Transverse colon (tissue), 4 donors: ENCODE data around the gene GSK3B.

Experiments
- EP300 ChIP-seq: sonication (generic); formaldehyde crosslinking; IDR thresholded peaks from one replicate; pipeline ENCODE4 v1.6.1; 2017; ENCODE audit warnings: antibody characterized with exemption, low read depth
- POLR2A ChIP-seq: fragments of 450-650 bp; IDR thresholded peaks from one replicate; pipeline ENCODE4 v1.6.1; 2016; ENCODE audit warnings: antibody characterized with exemption, mild to moderate bottlenecking, moderate library complexity
- POLR2AphosphoS5 ChIP-seq, 3 donors: sonication (generic); formaldehyde crosslinking; IDR thresholded peaks; one replicate each; pipeline ENCODE4 v1.6.1; 2016; ENCODE audit warnings: antibody characterized with exemption in 3 of 3
- TF ChIP-seq, protein P1 (sequence below), 5 experiments: fragments of 200-600 bp in 3 of 5; fragments of 450-650 bp in 2 of 5; sonication (generic) in 3 of 5; IDR thresholded peaks; 1 replicate in 2 of 5; 2 replicates in 3 of 5; pipeline ENCODE4 v1.5.1; 2016 to 2017; ENCODE audit warnings: antibody characterized with exemption in 5 of 5, inconsistent platforms in 3 of 5, mild to moderate bottlenecking in 2 of 5, moderate library complexity in 1 of 5

DNA sequence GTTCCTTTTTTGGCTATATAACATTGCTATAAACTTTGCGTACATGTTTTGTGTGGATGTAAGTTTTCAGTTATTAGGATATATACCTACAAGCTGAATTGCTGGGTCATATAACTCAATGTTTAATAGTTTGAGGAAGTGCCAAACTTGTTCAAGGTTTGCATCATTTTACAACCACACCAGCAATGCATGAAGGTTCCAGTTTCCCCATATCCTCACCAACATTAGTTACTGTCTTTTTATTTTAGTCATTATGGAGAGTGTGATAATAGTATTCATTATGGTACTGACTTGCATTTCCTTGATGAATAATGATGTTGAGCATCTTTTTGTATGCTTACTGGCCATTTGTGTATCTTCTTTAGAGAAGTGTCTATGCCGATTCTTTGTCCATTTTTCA, 200.1 kb downstream of the GSK3B start:
- TF ChIP-seq POLR2AphosphoS5 (IDR thresholded peaks at IDR 0.05) (no peak), POLR2A (no peak), EP300 (no peak)
- TF ChIP-seq, protein P1, sequence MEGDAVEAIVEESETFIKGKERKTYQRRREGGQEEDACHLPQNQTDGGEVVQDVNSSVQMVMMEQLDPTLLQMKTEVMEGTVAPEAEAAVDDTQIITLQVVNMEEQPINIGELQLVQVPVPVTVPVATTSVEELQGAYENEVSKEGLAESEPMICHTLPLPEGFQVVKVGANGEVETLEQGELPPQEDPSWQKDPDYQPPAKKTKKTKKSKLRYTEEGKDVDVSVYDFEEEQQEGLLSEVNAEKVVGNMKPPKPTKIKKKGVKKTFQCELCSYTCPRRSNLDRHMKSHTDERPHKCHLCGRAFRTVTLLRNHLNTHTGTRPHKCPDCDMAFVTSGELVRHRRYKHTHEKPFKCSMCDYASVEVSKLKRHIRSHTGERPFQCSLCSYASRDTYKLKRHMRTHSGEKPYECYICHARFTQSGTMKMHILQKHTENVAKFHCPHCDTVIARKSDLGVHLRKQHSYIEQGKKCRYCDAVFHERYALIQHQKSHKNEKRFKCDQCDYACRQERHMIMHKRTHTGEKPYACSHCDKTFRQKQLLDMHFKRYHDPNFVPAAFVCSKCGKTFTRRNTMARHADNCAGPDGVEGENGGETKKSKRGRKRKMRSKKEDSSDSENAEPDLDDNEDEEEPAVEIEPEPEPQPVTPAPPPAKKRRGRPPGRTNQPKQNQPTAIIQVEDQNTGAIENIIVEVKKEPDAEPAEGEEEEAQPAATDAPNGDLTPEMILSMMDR (IDR thresholded peaks at IDR 0.05): no peak
